HEK293 (cell line): ENCODE data around the gene FAM83E.

Source experiments
- AEBP2 ChIP-seq: fragments of 450-650 bp; formaldehyde crosslinking; IDR thresholded peaks from 2 replicates; pipeline ENCODE4 v1.5.1; 2016; ENCODE audit warnings: missing biosample characterization, missing genetic modification characterization, borderline replicate concordance
- GLIS1 ChIP-seq: fragments of 450-650 bp; formaldehyde crosslinking; IDR thresholded peaks from 2 replicates; pipeline ENCODE4 v1.5.1; 2016; ENCODE audit warnings: missing biosample characterization, missing genetic modification characterization
- HIC1 ChIP-seq: fragments of 450-650 bp; formaldehyde crosslinking; IDR thresholded peaks from 2 replicates; pipeline ENCODE4 v1.5.1; 2016; ENCODE audit warnings: missing biosample characterization, missing genetic modification characterization
- HOXA7 ChIP-seq: sonication (generic); formaldehyde crosslinking; IDR thresholded peaks from 2 replicates; pipeline ENCODE4 v1.8.1; 2022; ENCODE audit warnings: missing genetic modification reagents, borderline replicate concordance
- KLF10 ChIP-seq: fragments of 450-650 bp; IDR thresholded peaks from 2 replicates; pipeline ENCODE4 v1.5.1; 2018; ENCODE audit warnings: missing biosample characterization, mild to moderate bottlenecking, missing genetic modification characterization
- MYNN ChIP-seq: fragments of 450-650 bp; formaldehyde crosslinking; IDR thresholded peaks from 2 replicates; pipeline ENCODE4 v1.5.1; 2016; ENCODE audit warnings: missing biosample characterization, missing genetic modification characterization, borderline replicate concordance
- SETDB1 ChIP-seq: IDR thresholded peaks from one replicate; pipeline ENCODE4 v1.6.1; 2017; ENCODE audit warnings: mild to moderate bottlenecking, low read length, moderate library complexity, mixed read lengths; ENCODE audit not compliant: insufficient read length
- WT1 ChIP-seq: fragments of 450-650 bp; formaldehyde crosslinking; IDR thresholded peaks from 2 replicates; pipeline ENCODE4 v1.5.1; 2016; ENCODE audit warnings: missing biosample characterization, missing genetic modification characterization
- ZBTB1 ChIP-seq: fragments of 450-650 bp; formaldehyde crosslinking; IDR thresholded peaks from 2 replicates; pipeline ENCODE4 v1.5.1; 2016; ENCODE audit warnings: missing biosample characterization, missing genetic modification characterization
- ZBTB26 ChIP-seq: fragments of 450-650 bp; formaldehyde crosslinking; optimal IDR thresholded peaks from 2 replicates; pipeline ENCODE3; 2016; ENCODE audit warnings: missing biosample characterization, mild to moderate bottlenecking, missing genetic modification characterization
- ZBTB6 ChIP-seq: fragments of 450-650 bp; formaldehyde crosslinking; IDR thresholded peaks from 2 replicates; pipeline ENCODE4 v1.5.1; 2017; ENCODE audit warnings: missing biosample characterization, missing genetic modification characterization
- ZBTB8A ChIP-seq: fragments of 450-650 bp; formaldehyde crosslinking; IDR thresholded peaks from 2 replicates; pipeline ENCODE4 v1.5.1; 2016; ENCODE audit warnings: missing biosample characterization, missing genetic modification characterization
- ZFP37 ChIP-seq: fragments of 450-650 bp; formaldehyde crosslinking; IDR thresholded peaks from 2 replicates; pipeline ENCODE4 v1.5.1; 2016; ENCODE audit warnings: missing biosample characterization, missing genetic modification characterization
- ZNF133 ChIP-seq: fragments of 450-650 bp; formaldehyde crosslinking; IDR thresholded peaks from 2 replicates; pipeline ENCODE4 v1.5.1; 2016; ENCODE audit warnings: missing biosample characterization, missing genetic modification characterization
- ZNF148 ChIP-seq: fragments of 450-650 bp; formaldehyde crosslinking; IDR thresholded peaks from 2 replicates; pipeline ENCODE4 v1.5.0; 2017; ENCODE audit warnings: missing biosample characterization, missing genetic modification characterization, borderline replicate concordance
- ZNF214 ChIP-seq: fragments of 450-650 bp; formaldehyde crosslinking; IDR thresholded peaks from 2 replicates; pipeline ENCODE4 v1.5.1; 2017; ENCODE audit warnings: missing biosample characterization, mild to moderate bottlenecking, missing genetic modification characterization, borderline replicate concordance
- ZNF23 ChIP-seq: fragments of 450-650 bp; formaldehyde crosslinking; IDR thresholded peaks from 2 replicates; pipeline ENCODE4 v1.5.1; 2016; ENCODE audit warnings: missing biosample characterization, missing genetic modification characterization, borderline replicate concordance
- ZNF266 ChIP-seq: fragments of 450-650 bp; formaldehyde crosslinking; IDR thresholded peaks from 2 replicates; pipeline ENCODE4 v1.5.1; 2016; ENCODE audit warnings: missing biosample characterization, missing genetic modification characterization, low read depth
- ZNF292 ChIP-seq: fragments of 450-650 bp; formaldehyde crosslinking; IDR thresholded peaks from 2 replicates; pipeline ENCODE4 v1.5.1; 2016; ENCODE audit warnings: low read depth, missing biosample characterization, missing genetic modification characterization, borderline replicate concordance
- ZNF302 ChIP-seq: fragments of 450-650 bp; formaldehyde crosslinking; IDR thresholded peaks from 2 replicates; pipeline ENCODE4 v1.5.1; 2016; ENCODE audit warnings: missing biosample characterization, missing genetic modification characterization, low read depth
- ZNF350 ChIP-seq: fragments of 450-650 bp; formaldehyde crosslinking; IDR thresholded peaks from 2 replicates; pipeline ENCODE4 v1.5.0; 2017; ENCODE audit warnings: missing biosample characterization, mild to moderate bottlenecking, missing genetic modification characterization
- ZNF362 ChIP-seq: fragments of 450-650 bp; formaldehyde crosslinking; IDR thresholded peaks from 2 replicates; pipeline ENCODE4 v1.5.1; 2016; ENCODE audit warnings: missing biosample characterization, missing genetic modification characterization
- ZNF433 ChIP-seq: fragments of 450-650 bp; formaldehyde crosslinking; IDR thresholded peaks from 2 replicates; pipeline ENCODE4 v1.5.1; 2016; ENCODE audit warnings: missing biosample characterization, missing genetic modification characterization, low read depth
- ZNF514 ChIP-seq: fragments of 450-650 bp; formaldehyde crosslinking; IDR thresholded peaks from 2 replicates; pipeline ENCODE4 v1.5.1; 2016; ENCODE audit warnings: missing biosample characterization, missing genetic modification characterization
- ZNF544 ChIP-seq: fragments of 450-650 bp; formaldehyde crosslinking; IDR thresholded peaks from 2 replicates; pipeline ENCODE4 v1.5.0; 2017; ENCODE audit warnings: missing biosample characterization, missing genetic modification characterization
- ZNF580 ChIP-seq: fragments of 450-650 bp; formaldehyde crosslinking; IDR thresholded peaks from 2 replicates; pipeline ENCODE4 v1.5.1; 2016; ENCODE audit warnings: missing biosample characterization, missing genetic modification characterization
- ZNF660 ChIP-seq: fragments of 450-650 bp; IDR thresholded peaks from 2 replicates; pipeline ENCODE4 v1.5.1; 2018; ENCODE audit warnings: missing biosample characterization, mild to moderate bottlenecking, missing genetic modification characterization
- ZNF677 ChIP-seq: fragments of 450-650 bp; IDR thresholded peaks from 2 replicates; pipeline ENCODE4 v1.5.0; 2018; ENCODE audit warnings: missing biosample characterization, mild to moderate bottlenecking, missing genetic modification characterization, moderate library complexity
- ZNF747 ChIP-seq: fragments of 450-650 bp; formaldehyde crosslinking; IDR thresholded peaks from 2 replicates; pipeline ENCODE4 v1.5.1; 2016; ENCODE audit warnings: missing biosample characterization, missing genetic modification characterization
- ZNF76 ChIP-seq: fragments of 450-650 bp; formaldehyde crosslinking; IDR thresholded peaks from 2 replicates; pipeline ENCODE4; 2016; ENCODE audit warnings: low read depth, missing biosample characterization, missing genetic modification characterization, borderline replicate concordance
- ZNF792 ChIP-seq: fragments of 450-650 bp; formaldehyde crosslinking; IDR thresholded peaks from 2 replicates; pipeline ENCODE4 v1.5.1; 2016; ENCODE audit warnings: missing biosample characterization, missing genetic modification characterization

FAM83E gene

GRCh38 chr19:48568345-48568886, 46.5 kb downstream of the FAM83E start (continued):
- TF ChIP-seq ZNF580 (tag by site-specific recombination) = no peak
- TF ChIP-seq KLF10 (tag by site-specific recombination) = no peak
- TF ChIP-seq ZNF23 = no peak
- peak; percentile 54; the same call in 1 of the 2 replicates for TF ChIP-seq ZNF362
- TF ChIP-seq ZNF148 (tag by site-specific recombination) = no peak
- no peak for TF ChIP-seq MYNN
- no peak for TF ChIP-seq ZNF514 (tag by site-specific recombination)
- TF ChIP-seq ZNF677 (tag by site-specific recombination) = no peak
- TF ChIP-seq ZFP37 (tag by site-specific recombination) = peak; percentile 70
- no peak for TF ChIP-seq SETDB1
- TF ChIP-seq ZNF433 (tag by site-specific recombination) = no peak
- TF ChIP-seq ZNF350 (tag by site-specific recombination) = no peak
- no peak for TF ChIP-seq AEBP2 (tag by site-specific recombination)
- no peak for TF ChIP-seq WT1
- no peak for TF ChIP-seq ZBTB1 (tag by site-specific recombination)
- TF ChIP-seq ZNF302 = no peak
- TF ChIP-seq ZNF660 = peak; percentile 79
- TF ChIP-seq ZBTB6 = no peak
- TF ChIP-seq ZNF544 = no peak
- TF ChIP-seq ZNF747 = no peak
- TF ChIP-seq ZNF792 (tag by site-specific recombination) = no peak
- no peak for TF ChIP-seq ZNF133 (tag by site-specific recombination)
- TF ChIP-seq ZNF266 (tag by site-specific recombination) = no peak
- TF ChIP-seq HIC1 = peak; percentile 85
- no peak for TF ChIP-seq HOXA7
- no peak for TF ChIP-seq ZNF292 (tag by site-specific recombination)
- peak; percentile 79 for TF ChIP-seq GLIS1 (tag by site-specific recombination)
- peak; percentile 13 for TF ChIP-seq ZBTB26 (tag by site-specific recombination)
- TF ChIP-seq ZNF214 (tag by site-specific recombination) = no peak
- no peak for TF ChIP-seq ZNF76
- peak; percentile 81 for TF ChIP-seq ZBTB8A (tag by site-specific recombination)
